PC-3 (cell line): ENCODE measurements around the gene CTXND2. TPM values are rescaled to one million over a fixed set of nuclear protein-coding genes. Genes with fewer than 3 reads are reported as not detected.
"Not testable (repeated sequence)": the region's sequence is repeated elsewhere in the genome, so short reads cannot be mapped to it uniquely, and the experiment has no call there.

Source experiments
- ATAC-seq: fragments of 200-7000 bp; cut with Tn5 transposase; 2 replicates; pipeline ENCODE4 v1.9.1; 2020; ENCODE audit warnings: mild to moderate bottlenecking, moderate library complexity
- BruUV-seq: library from RNA; stranded (reverse); fragments of 400-500 nt; replicated peaks from 2 replicates; lab custom pipeline; 2021; lab: Mats Ljungman, UMichigan
- CTCF ChIA-PET: fragments of 300-600 bp; sonication (Branson Sonifier 250); formaldehyde crosslinking; loops from one replicate; lab custom pipeline; 2022; ENCODE audit warnings: antibody characterized with exemption; lab: Charles Lee
- POLR2A ChIA-PET: fragments of 300-600 bp; sonication (Branson Sonifier 250); formaldehyde crosslinking; loops from one replicate; lab custom pipeline; 2022; ENCODE audit warnings: antibody characterized with exemption; ENCODE audit not compliant: unreplicated experiment; lab: Charles Lee
- DNase-seq: peaks from one replicate; pipeline ENCODE4 v3.0.0-alpha.2; 2015
- H2AFZ ChIP-seq: fragments of 300-600 bp; sonication (generic); 2 replicates; pipeline ENCODE4 v1.6.0; 2016; ENCODE audit warnings: antibody characterized with exemption, low read length
- H3F3A ChIP-seq: fragments of 300-600 bp; sonication (generic); one replicate; pipeline ENCODE4 v1.6.0; 2017; ENCODE audit warnings: antibody characterized with exemption, low read length, control low read depth, mild to moderate bottlenecking; ENCODE audit not compliant: unreplicated experiment
- H3K27ac ChIP-seq: fragments of 300-600 bp; sonication (generic); 2 replicates; pipeline ENCODE4 v1.5.1; 2016; ENCODE audit warnings: mild to moderate bottlenecking, low read length
- H3K27me3 ChIP-seq: fragments of 300-600 bp; sonication (generic); 2 replicates; pipeline ENCODE4 v1.6.1; 2016; ENCODE audit warnings: low read length, mixed read lengths
- H3K36me3 ChIP-seq: fragments of 300-600 bp; sonication (generic); 2 replicates; pipeline ENCODE4 v1.6.1; 2016; ENCODE audit warnings: low read depth, mixed run types, low read length, mixed read lengths
- H3K4me1 ChIP-seq: fragments of 300-600 bp; sonication (generic); 2 replicates; pipeline ENCODE4 v1.5.1; 2016; ENCODE audit warnings: low read length; ENCODE audit not compliant: insufficient read depth
- H3K4me2 ChIP-seq: fragments of 300-600 bp; sonication (generic); 2 replicates; pipeline ENCODE4 v1.6.0; 2016; ENCODE audit warnings: low read length
- H3K4me3 ChIP-seq: fragments of 300-600 bp; sonication (generic); 2 replicates; pipeline ENCODE4 v1.5.1; 2016; ENCODE audit warnings: mild to moderate bottlenecking, low read length, mixed read lengths
- H3K79me2 ChIP-seq: fragments of 300-600 bp; sonication (generic); 2 replicates; pipeline ENCODE4 v1.6.1; 2017; ENCODE audit warnings: low read length, mixed read lengths
- H3K9ac ChIP-seq: fragments of 300-600 bp; sonication (generic); 2 replicates; pipeline ENCODE4 v1.6.0; 2016; ENCODE audit warnings: mild to moderate bottlenecking, low read length
- H3K9me2 ChIP-seq: fragments of 300-600 bp; sonication (generic); replicated peaks from 2 replicates; pipeline ENCODE4 v1.6.1; 2016; ENCODE audit warnings: mixed run types, low read length, mixed read lengths
- H3K9me3 ChIP-seq: fragments of 300-600 bp; sonication (generic); 2 replicates; pipeline ENCODE4 v1.6.1; 2016; ENCODE audit warnings: low read length, mixed read lengths
- H4K20me1 ChIP-seq: fragments of 300-600 bp; sonication (generic); 2 replicates; pipeline ENCODE4 v1.6.1; 2016; ENCODE audit warnings: low read length, mixed read lengths
- CTCF ChIP-seq: fragments of 300-600 bp; sonication (generic); conservative IDR thresholded peaks from 2 replicates; pipeline ENCODE4 v1.5.1; 2017; ENCODE audit warnings: antibody characterized with exemption, low read depth, mild to moderate bottlenecking, low read length
- EZH2 ChIP-seq: fragments of 300-600 bp; sonication (generic); IDR thresholded peaks from one replicate; pipeline ENCODE4 v1.6.1; 2017; ENCODE audit warnings: antibody characterized with exemption, mild to moderate bottlenecking, low read length; ENCODE audit not compliant: unreplicated experiment
- EZH2phosphoT487 ChIP-seq: fragments of 300-600 bp; sonication (generic); IDR thresholded peaks from 2 replicates; pipeline ENCODE4 v1.6.1; 2018; ENCODE audit warnings: mild to moderate bottlenecking, antibody characterized with exemption, low read length, borderline replicate concordance
- intact Hi-C: fragments of 100-400 bp; cut with micrococcal nuclease; formaldehyde crosslinking; loops from 2 replicates; pipeline ENCODE4 v1.9.0; 2023
- total RNA-seq: library from RNA; depleted of rRNA; stranded (reverse); fragments of >200 nt; gene quantifications from 2 replicates; pipeline ENCODE4 v1.2.3, GENCODE V29; 2014

CTXND2 gene
- total RNA-seq, 1 experiment from 2014 or later: not detected

GRCh38 chr1:150890033-150890416 is 3.1 kb downstream of the CTXND2 start:
- no peaks in the 10 kb centered on the region for H3K27me3 ChIP-seq
- H3K9me3 ChIP-seq: no peaks in the 10 kb centered on the region
- ATAC-seq: no peak
- no peaks in the 10 kb centered on the region for H3F3A ChIP-seq
- intact Hi-C loops: no loop called here
- H3K4me3 ChIP-seq: no peak overlapping the region
- H3K4me1 ChIP-seq: peaks cover 4% of the 10 kb centered on the region; the same call in 1 of the 2 replicates
- ChIA-PET CTCF (no interaction called here), POLR2A (no interaction called here)
- no TSS peak for BruUV-seq
- no peak overlapping the region for H3K27ac ChIP-seq
- DNase-seq: no peak
- H2AFZ ChIP-seq: no peak overlapping the region
- H3K9ac ChIP-seq: no peak overlapping the region
- TF ChIP-seq CTCF (no peak), EZH2phosphoT487 (no peak), EZH2 (no peak)
- no peaks in the 10 kb centered on the region for H4K20me1 ChIP-seq
- H3K36me3 ChIP-seq: no peaks in the 10 kb centered on the region
- H3K79me2 ChIP-seq: no peaks in the 10 kb centered on the region
- no peak overlapping the region for H3K4me2 ChIP-seq
- H3K9me2 ChIP-seq: no peaks in the 10 kb centered on the region

DNA sequence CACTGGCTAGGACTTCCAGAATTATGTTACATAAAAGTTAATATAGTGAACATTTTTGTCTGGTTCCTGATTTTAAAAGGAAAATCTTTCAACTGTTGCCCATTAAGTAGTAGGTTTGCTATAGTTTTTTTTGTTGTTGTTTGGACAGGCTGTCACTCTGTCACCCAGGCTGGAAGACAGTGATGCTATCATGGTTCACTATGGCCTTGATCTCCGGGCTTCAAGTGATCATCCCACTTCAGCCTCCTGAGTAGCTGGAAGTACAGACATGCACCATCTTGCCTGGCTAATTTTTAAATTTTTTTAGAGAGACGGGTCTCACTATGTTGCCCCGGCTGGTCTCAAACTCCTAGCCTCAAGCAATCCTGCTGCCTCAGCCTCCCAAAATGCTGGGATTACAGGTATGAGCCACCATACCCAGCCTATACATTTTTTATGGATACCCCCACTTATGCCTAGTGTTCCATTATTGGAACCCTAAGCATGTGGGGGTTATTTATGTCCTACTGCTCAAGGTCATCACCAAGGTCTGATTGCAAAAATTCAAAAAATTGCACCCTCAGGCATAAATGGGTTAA is 6.5 kb downstream of the CTXND2 start:
- Histone ChIP-seq H3K36me3 (no peaks in the 10 kb centered on the region), H3K9ac (no peak overlapping the region), H3K4me3 (no peak overlapping the region), H3K4me2 (no peak overlapping the region), H3K79me2 (no peaks in the 10 kb centered on the region), H3K4me1 (peaks cover 10% of the 10 kb centered on the region), H4K20me1 (no peaks in the 10 kb centered on the region), H3F3A (no peaks in the 10 kb centered on the region), H3K9me2 (no peaks in the 10 kb centered on the region), H3K9me3 (no peaks in the 10 kb centered on the region), H2AFZ (no peak overlapping the region), H3K27me3 (no peaks in the 10 kb centered on the region), H3K27ac (no peak overlapping the region)
- intact Hi-C loops: no loop called here
- TF ChIP-seq EZH2phosphoT487: no peak
- no peak for TF ChIP-seq CTCF
- TF ChIP-seq EZH2: no peak
- no peak for ATAC-seq
- DNase-seq: no peak
- CTCF ChIA-PET: no interaction called here
- BruUV-seq: no TSS peak
- POLR2A ChIA-PET: no interaction called here

GRCh38 chr1:150895618-150896017 is 8.7 kb downstream of the CTXND2 start:
- Histone ChIP-seq H3K4me3 (no peak overlapping the region), H3K27ac (no peak overlapping the region), H2AFZ (peak overlapping the region; percentile 10; the same call in 1 of the 2 replicates), H3K27me3 (no peaks in the 10 kb centered on the region), H3K79me2 (no peaks in the 10 kb centered on the region), H3F3A (no peaks in the 10 kb centered on the region), H3K4me1 (peaks cover 10% of the 10 kb centered on the region), H3K4me2 (peak overlapping the region; percentile 47), H3K36me3 (no peaks in the 10 kb centered on the region), H3K9me2 (no peaks in the 10 kb centered on the region), H3K9ac (no peak overlapping the region), H3K9me3 (no peaks in the 10 kb centered on the region), H4K20me1 (no peaks in the 10 kb centered on the region)
- ATAC-seq (peak; percentile 100), DNase-seq (peak; percentile 95)
- POLR2A ChIA-PET: no interaction called here
- CTCF ChIA-PET: no interaction called here
- intact Hi-C loops: no loop called here
- TF ChIP-seq CTCF (no peak), EZH2 (no peak), EZH2phosphoT487 (no peak)
- BruUV-seq: no TSS peak

GRCh38 chr1:150899795-150900194 is 12.9 kb downstream of the CTXND2 start:
- CTCF ChIA-PET: not testable (repeated sequence)

More at GRCh38 chr1:150899795-150900194, 12.9 kb downstream of the CTXND2 start:
- DNase-seq, H4K20me1 ChIP-seq, H3F3A ChIP-seq, H3K9me2 ChIP-seq, H3K4me2 ChIP-seq, H3K4me3 ChIP-seq, H3K79me2 ChIP-seq, H3K27ac ChIP-seq, intact Hi-C loops, H2AFZ ChIP-seq, ATAC-seq, H3K36me3 ChIP-seq, BruUV-seq, H3K9me3 ChIP-seq, H3K27me3 ChIP-seq, H3K9ac ChIP-seq: not testable (repeated sequence)
- POLR2A ChIA-PET: interaction anchor here (0.6 kb wide), 1 partner anchor 331 kb away, joined by 3 read pairs; no protein-coding TSS in a partner anchor
- peaks cover 10% of the 10 kb centered on the region for H3K4me1 ChIP-seq
